ENCODE measurements around the gene PLCXD1.
A peak's percentile ranks its signal among the peaks of the same experiment; 100 is the strongest.

PLCXD1 gene

GRCh38 chrX:265502-265901, 15.7 kb upstream of the PLCXD1 start:
- Histone ChIP-seq H3K4me1 (ENCODE audit: insufficient read depth, poor library complexity, severe bottlenecking) (peaks cover 16% of the 10 kb centered on the region), H3K36me3 (ENCODE audit: low read depth) (no peaks in the 10 kb centered on the region), H3K4me3 (ENCODE audit: severe bottlenecking) (no peak overlapping the region), H3K27me3 (ENCODE audit: insufficient read depth, poor library complexity, severe bottlenecking) (no peaks in the 10 kb centered on the region), H3K9me3 (ENCODE audit: severe bottlenecking) (no peaks in the 10 kb centered on the region), H3K27ac (ENCODE audit: poor library complexity, severe bottlenecking) (no peak overlapping the region)
- no peak for TF ChIP-seq CTCF (IDR thresholded peaks at IDR 0.05; ENCODE audit: poor library complexity, severe bottlenecking)
- ATAC-seq (ENCODE audit: low read depth) (no peak; the same call in 2 of the 3 replicates), DNase-seq (ENCODE audit: low spot score) (peak; percentile 42)

GRCh38 chrX:267771-268261, 13.4 kb upstream of the PLCXD1 start:
- Histone ChIP-seq H3K36me3 (ENCODE audit: low read depth) (no peaks in the 10 kb centered on the region), H3K9me3 (ENCODE audit: severe bottlenecking) (no peaks in the 10 kb centered on the region), H3K4me1 (ENCODE audit: insufficient read depth, poor library complexity, severe bottlenecking) (peaks cover 3% of the 10 kb centered on the region), H3K4me3 (ENCODE audit: severe bottlenecking) (no peak overlapping the region), H3K27ac (ENCODE audit: poor library complexity, severe bottlenecking) (no peak overlapping the region), H3K27me3 (ENCODE audit: insufficient read depth, poor library complexity, severe bottlenecking) (no peaks in the 10 kb centered on the region)
- TF ChIP-seq CTCF (IDR thresholded peaks at IDR 0.05; ENCODE audit: poor library complexity, severe bottlenecking), result no peak
- peak; percentile 69 for DNase-seq (ENCODE audit: low spot score)
- no peak for ATAC-seq (ENCODE audit: low read depth)

DNA sequence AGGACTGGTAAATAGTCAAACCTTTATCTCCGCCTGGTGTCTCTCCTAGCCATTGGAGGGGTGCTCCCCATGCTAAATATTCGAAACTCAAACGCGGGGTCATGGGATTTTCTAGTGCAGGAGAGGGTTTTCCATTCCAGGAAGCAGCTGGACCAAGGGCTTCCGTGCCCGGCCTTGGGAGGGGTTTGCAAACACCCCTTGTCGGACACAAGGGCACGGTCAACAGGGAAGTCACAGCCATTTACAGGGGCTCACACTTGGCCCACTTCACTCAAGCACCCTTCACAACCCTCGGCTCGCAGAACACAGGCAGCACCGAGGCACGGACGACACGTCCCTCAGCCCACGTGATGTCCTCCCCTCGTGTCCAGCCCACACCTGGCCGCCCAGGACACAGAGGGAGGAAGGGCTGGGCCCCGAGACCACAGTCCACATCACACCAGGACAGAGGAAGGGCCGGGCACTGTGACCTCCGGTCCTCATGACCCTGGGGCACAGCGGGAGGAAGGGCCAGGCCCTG, 10.3 kb upstream of the PLCXD1 start:
- Histone ChIP-seq H3K4me3 (ENCODE audit: severe bottlenecking) (no peak overlapping the region), H3K27me3 (ENCODE audit: insufficient read depth, poor library complexity, severe bottlenecking) (no peaks in the 10 kb centered on the region), H3K4me1 (ENCODE audit: insufficient read depth, poor library complexity, severe bottlenecking) (no peaks in the 10 kb centered on the region), H3K36me3 (ENCODE audit: low read depth) (no peaks in the 10 kb centered on the region), H3K9me3 (ENCODE audit: severe bottlenecking) (no peaks in the 10 kb centered on the region), H3K27ac (ENCODE audit: poor library complexity, severe bottlenecking) (no peak overlapping the region)
- peak; percentile 68 for DNase-seq (ENCODE audit: low spot score)
- ATAC-seq (ENCODE audit: low read depth), result no peak
- TF ChIP-seq CTCF (IDR thresholded peaks at IDR 0.05; ENCODE audit: poor library complexity, severe bottlenecking), result no peak

- ATAC-seq (ENCODE audit: low read depth), result no peak
- peak; percentile 35 for DNase-seq (ENCODE audit: low spot score)
- Histone ChIP-seq H3K4me1 (ENCODE audit: insufficient read depth, poor library complexity, severe bottlenecking) (no peaks in the 10 kb centered on the region), H3K27me3 (ENCODE audit: insufficient read depth, poor library complexity, severe bottlenecking) (no peaks in the 10 kb centered on the region), H3K4me3 (ENCODE audit: severe bottlenecking) (no peak overlapping the region), H3K36me3 (ENCODE audit: low read depth) (no peaks in the 10 kb centered on the region), H3K27ac (ENCODE audit: poor library complexity, severe bottlenecking) (no peak overlapping the region), H3K9me3 (ENCODE audit: severe bottlenecking) (no peaks in the 10 kb centered on the region)
- no peak for TF ChIP-seq CTCF (IDR thresholded peaks at IDR 0.05; ENCODE audit: poor library complexity, severe bottlenecking)
Observed at GRCh38 chrX:274904-275475, 6.2 kb upstream of the PLCXD1 start.

GRCh38 chrX:275476-275966, 5.7 kb upstream of the PLCXD1 start:
- no peak for TF ChIP-seq CTCF (IDR thresholded peaks at IDR 0.05; ENCODE audit: poor library complexity, severe bottlenecking)
- DNase-seq (ENCODE audit: low spot score) (peak; percentile 69), ATAC-seq (ENCODE audit: low read depth) (no peak)
- Histone ChIP-seq H3K4me1 (ENCODE audit: insufficient read depth, poor library complexity, severe bottlenecking) (no peaks in the 10 kb centered on the region), H3K27ac (ENCODE audit: poor library complexity, severe bottlenecking) (no peak overlapping the region), H3K9me3 (ENCODE audit: severe bottlenecking) (no peaks in the 10 kb centered on the region), H3K27me3 (ENCODE audit: insufficient read depth, poor library complexity, severe bottlenecking) (no peaks in the 10 kb centered on the region), H3K4me3 (ENCODE audit: severe bottlenecking) (no peak overlapping the region), H3K36me3 (ENCODE audit: low read depth) (no peaks in the 10 kb centered on the region)

All from RWPE2 (cell line).